Left lung (tissue), 10 donors: ENCODE measurements around the gene WNT2. TPM values are rescaled to one million over a fixed set of nuclear protein-coding genes. Genes with fewer than 3 reads are reported as not detected.

Experiments
- ATAC-seq: fragments of 200-7000 bp; cut with Tn5 transposase; one replicate; pipeline ENCODE4 v1.9.1; 2020; ENCODE audit warnings: moderate library complexity
- DNase-seq, 4 donors: peaks; one replicate each; pipeline ENCODE4 v3.0.0-alpha.2; 2013 to 2020
- H3K27ac ChIP-seq, 2 donors: fragments of 200-600 bp; sonication (generic) in 1 of 2; one replicate each; pipeline versions ENCODE4 v1.5.0 to v1.8.0; 2020 to 2021
- H3K27me3 ChIP-seq, 2 donors: fragments of 200-600 bp; sonication (generic) in 1 of 2; one replicate each; pipeline versions ENCODE4 v1.5.0 to v1.8.0; 2020 to 2021
- H3K36me3 ChIP-seq, 2 donors: fragments of 200-600 bp; sonication (generic) in 1 of 2; one replicate each; pipeline versions ENCODE4 v1.5.0 to v1.8.0; 2020 to 2021
- H3K4me1 ChIP-seq, 2 donors: fragments of 200-600 bp; one replicate each; pipeline ENCODE4 v1.8.0; 2021
- H3K4me3 ChIP-seq, 2 donors: fragments of 200-600 bp; sonication (generic) in 1 of 2; one replicate each; pipeline versions ENCODE4 v1.5.0 to v1.8.0; 2020 to 2021; ENCODE audit warnings: mild to moderate bottlenecking in 1 of 2
- H3K9me3 ChIP-seq, 2 donors: fragments of 200-600 bp; sonication (generic) in 1 of 2; one replicate each; pipeline versions ENCODE4 v1.5.0 to v1.8.0; 2020 to 2021
- intact Hi-C, 2 donors: fragments of 100-400 bp; cut with DNase I; formaldehyde crosslinking; loops; one replicate each; pipeline versions ENCODE4 v1.11.2 to v1.14.2; 2022
- polyA plus RNA-seq, 6 donors: library from polyadenylated mRNA; unstranded; fragments of 120-200 nt; gene quantifications; one replicate each; pipeline ENCODE4 v1.2.1, GENCODE V29; 2013; ENCODE audit not compliant: insufficient read length in 6 of 6
- total RNA-seq, 2 donors: library from RNA; stranded (reverse); fragmentation: NEBNext Ultra II Directional; extraction: Animal tissue kit (Norgen Biotek cat#: 25700); gene quantifications; one replicate each; pipeline ENCODE4 v1.2.1, GENCODE V29; 2021
- TF ChIP-seq, protein P1 (sequence below), 2 donors: fragments of 200-600 bp; sonication (generic) in 1 of 2; IDR thresholded peaks; one replicate each; pipeline versions ENCODE4 v1.5.0 to v1.8.0; 2021; ENCODE audit warnings: antibody characterized with exemption in 2 of 2
- donor health status: DM: no; HTN: yes; CAD: no.
- donor health status: DM: no; HTN: no; CAD: no.

WNT2 gene
- total and polyA plus RNA-seq, 8 donors, result 21.7 to 158 (median 138) TPM

DNA sequence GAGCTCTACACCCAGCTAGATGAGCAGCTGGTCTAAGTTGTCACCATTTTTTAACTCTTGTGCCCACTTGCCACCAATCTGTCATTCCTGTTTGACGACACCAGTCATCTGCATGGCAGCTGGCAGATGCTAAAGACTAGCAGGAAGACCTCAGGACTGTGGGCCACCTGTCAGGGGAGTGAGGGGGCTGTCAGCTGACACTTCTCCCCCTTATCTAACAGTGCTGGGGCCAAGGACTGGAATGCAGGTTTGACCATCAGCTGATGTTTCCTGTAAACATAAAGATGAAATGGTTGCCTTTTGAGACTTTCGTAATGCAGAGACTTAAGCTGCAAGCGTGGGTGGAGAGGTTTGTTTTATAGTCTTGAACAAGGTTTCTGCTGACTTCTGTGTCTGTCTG, 93.5 kb downstream of the WNT2 start:
- Histone ChIP-seq H3K27ac (no peak overlapping the region), H3K4me3 (no peak overlapping the region), H3K9me3 (peaks cover 0 to 10% of the 10 kb centered on the region in 2 donors), H3K27me3 (no peaks in the 10 kb centered on the region), H3K36me3 (peaks cover 0 to 10% of the 10 kb centered on the region in 2 donors), H3K4me1 (no peaks in the 10 kb centered on the region)
- DNase-seq, result no peak
- intact Hi-C loops, result no loop called here
- no peak for ATAC-seq
- TF ChIP-seq, protein P1, sequence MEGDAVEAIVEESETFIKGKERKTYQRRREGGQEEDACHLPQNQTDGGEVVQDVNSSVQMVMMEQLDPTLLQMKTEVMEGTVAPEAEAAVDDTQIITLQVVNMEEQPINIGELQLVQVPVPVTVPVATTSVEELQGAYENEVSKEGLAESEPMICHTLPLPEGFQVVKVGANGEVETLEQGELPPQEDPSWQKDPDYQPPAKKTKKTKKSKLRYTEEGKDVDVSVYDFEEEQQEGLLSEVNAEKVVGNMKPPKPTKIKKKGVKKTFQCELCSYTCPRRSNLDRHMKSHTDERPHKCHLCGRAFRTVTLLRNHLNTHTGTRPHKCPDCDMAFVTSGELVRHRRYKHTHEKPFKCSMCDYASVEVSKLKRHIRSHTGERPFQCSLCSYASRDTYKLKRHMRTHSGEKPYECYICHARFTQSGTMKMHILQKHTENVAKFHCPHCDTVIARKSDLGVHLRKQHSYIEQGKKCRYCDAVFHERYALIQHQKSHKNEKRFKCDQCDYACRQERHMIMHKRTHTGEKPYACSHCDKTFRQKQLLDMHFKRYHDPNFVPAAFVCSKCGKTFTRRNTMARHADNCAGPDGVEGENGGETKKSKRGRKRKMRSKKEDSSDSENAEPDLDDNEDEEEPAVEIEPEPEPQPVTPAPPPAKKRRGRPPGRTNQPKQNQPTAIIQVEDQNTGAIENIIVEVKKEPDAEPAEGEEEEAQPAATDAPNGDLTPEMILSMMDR (IDR thresholded peaks at IDR 0.05), result no peak

DNA sequence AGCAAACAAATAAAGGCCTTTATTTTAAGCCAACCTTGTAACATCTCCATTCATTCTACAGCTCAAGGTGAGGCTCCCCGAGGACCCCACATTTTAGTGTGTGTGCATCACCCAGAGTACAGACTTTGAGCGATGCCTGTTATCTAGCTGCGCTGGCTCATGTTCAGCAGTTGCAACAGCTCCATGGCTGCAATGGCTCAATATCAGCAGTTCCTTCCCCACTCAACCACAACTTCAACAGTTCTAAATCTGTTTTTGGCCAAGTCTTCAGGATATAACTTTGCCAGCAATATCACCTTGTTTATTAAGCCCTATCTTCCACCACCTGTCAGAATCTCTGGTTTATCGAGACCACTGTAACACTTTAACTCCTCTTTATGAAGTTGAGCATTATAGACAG, 95.8 kb downstream of the WNT2 start:
- intact Hi-C loops, result no loop called here
- DNase-seq (peak in 1 of 4 donors; percentile 8), ATAC-seq (no peak)
- Histone ChIP-seq H3K36me3 (peaks cover 0 to 29% of the 10 kb centered on the region in 2 donors), H3K27me3 (no peaks in the 10 kb centered on the region), H3K4me3 (no peak overlapping the region), H3K9me3 (peaks cover 0 to 2% of the 10 kb centered on the region in 2 donors), H3K27ac (no peak overlapping the region), H3K4me1 (no peaks in the 10 kb centered on the region)
- TF ChIP-seq, protein P1 (IDR thresholded peaks at IDR 0.05), result no peak

DNA sequence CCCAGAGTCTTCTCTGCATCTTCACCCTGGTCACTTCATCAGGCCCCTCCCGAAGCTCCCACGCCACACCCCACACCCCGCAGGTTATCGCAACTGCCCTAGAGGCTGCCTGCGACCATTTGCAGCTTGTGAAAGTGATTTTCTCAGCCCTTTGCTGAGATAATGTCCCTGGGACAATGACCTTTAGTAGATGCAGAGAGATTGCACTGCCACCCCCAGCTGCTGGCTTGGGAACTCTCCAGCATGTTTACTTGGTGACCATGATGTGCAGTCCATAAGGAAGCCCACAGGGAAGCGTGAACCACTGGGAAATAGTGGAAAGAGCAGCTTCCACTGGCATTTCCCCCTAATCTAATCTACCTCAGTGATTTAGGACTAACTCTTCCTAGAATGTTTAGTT, 97.3 kb downstream of the WNT2 start:
- no peaks in the 10 kb centered on the region for H3K4me1 ChIP-seq
- H3K27me3 ChIP-seq, result no peaks in the 10 kb centered on the region
- DNase-seq, result peak in 1 of 4 donors; percentile 8
- intact Hi-C loops, result no loop called here
- H3K9me3 ChIP-seq, result no peaks in the 10 kb centered on the region
- H3K4me3 ChIP-seq, result no peak overlapping the region
- TF ChIP-seq, protein P1 (IDR thresholded peaks at IDR 0.05), result no peak
- peaks cover 0 to 36% of the 10 kb centered on the region in 2 donors for H3K36me3 ChIP-seq
- ATAC-seq, result no peak
- H3K27ac ChIP-seq, result no peak overlapping the region

Other genes starting within 250 kb of the WNT2 start
- gene ASZ1, start 104.4 kb upstream of the WNT2 start, total RNA-seq, result under 1 TPM in 1 of 2 donors, not detected in 1; 0.39 TPM
- 1 to 10 TPM in 4 of 6 donors, under 1 TPM in 2; 0.67 to 1.4 (median 1.1) TPM for gene ASZ1, start 104.4 kb upstream of the WNT2 start, polyA plus RNA-seq
- gene CFTR, start 157.0 kb upstream of the WNT2 start, total RNA-seq, result 10 to 100 TPM; 15.4 to 20.3 TPM
- 10 to 100 TPM; 28.2 to 40.6 (median 33.8) TPM for gene CFTR, start 157.0 kb upstream of the WNT2 start, polyA plus RNA-seq